ENCODE results near the gene CFLAR. TPM values are rescaled to one million over a fixed set of nuclear protein-coding genes. Genes with fewer than 3 reads are reported as not detected.

CFLAR gene
- total RNA-seq, 1 donor from 2014 or later, result 86.8 TPM

GRCh38 chr2:201216918-201217317, 101.0 kb downstream of the CFLAR start:
- no peak for DNase-seq (ENCODE audit: low read depth in 2 of 2)

GRCh38 chr2:201218780-201219179, 102.8 kb downstream of the CFLAR start:
- DNase-seq (ENCODE audit: low read depth in 2 of 2), result peak in 1 of 2 donors; percentile 61

- DNase-seq (ENCODE audit: low read depth in 2 of 2), result no peak
Observed at GRCh38 chr2:201219328-201220096, 103.5 kb downstream of the CFLAR start.

GRCh38 chr2:201220102-201220570, 104.2 kb downstream of the CFLAR start:
- DNase-seq (ENCODE audit: low read depth in 2 of 2), result peak; percentile 50 to 88

- no peak for DNase-seq (ENCODE audit: low read depth in 2 of 2)
Observed at GRCh38 chr2:201223089-201224073, 107.4 kb downstream of the CFLAR start.

Other genes with a start within 250 kb of the CFLAR start
- 22.5 and 23.4 TPM in 2 replicates for gene PPIL3, start 227.1 kb upstream of the CFLAR start, total RNA-seq
- gene NIF3L1, start 226.8 kb upstream of the CFLAR start, total RNA-seq, result 12.6 and 14.4 TPM in 2 replicates
- gene ORC2, start 152.5 kb upstream of the CFLAR start, total RNA-seq, result 13.8 and 16.9 TPM in 2 replicates
- 7.8 and 9.6 TPM in 2 replicates for gene HYCC2, start 44.5 kb upstream of the CFLAR start, total RNA-seq
- gene NDUFB3, start 44.2 kb upstream of the CFLAR start, total RNA-seq, result 45.4 and 75.0 TPM in 2 replicates
- 40.7 and 46.2 TPM in 2 replicates for gene CASP10, start 67.0 kb downstream of the CFLAR start, total RNA-seq
- gene CASP8, start 144.4 kb downstream of the CFLAR start, total RNA-seq, result 10.0 and 10.2 TPM in 2 replicates
- gene FLACC1, start 241.2 kb downstream of the CFLAR start, total RNA-seq, result 0.13 and 0.39 TPM in 2 replicates